Measurements from ENCODE around the gene ABL1. TPM values are rescaled to one million over a fixed set of nuclear protein-coding genes. Genes with fewer than 3 reads are reported as not detected.

ABL1 gene
- total and polyA plus RNA-seq, 2 of the 13 experiments (the other 11 are each of a cell fraction or from before 2014, with no cell fraction given), result 10.8 to 20.4 TPM

DNA sequence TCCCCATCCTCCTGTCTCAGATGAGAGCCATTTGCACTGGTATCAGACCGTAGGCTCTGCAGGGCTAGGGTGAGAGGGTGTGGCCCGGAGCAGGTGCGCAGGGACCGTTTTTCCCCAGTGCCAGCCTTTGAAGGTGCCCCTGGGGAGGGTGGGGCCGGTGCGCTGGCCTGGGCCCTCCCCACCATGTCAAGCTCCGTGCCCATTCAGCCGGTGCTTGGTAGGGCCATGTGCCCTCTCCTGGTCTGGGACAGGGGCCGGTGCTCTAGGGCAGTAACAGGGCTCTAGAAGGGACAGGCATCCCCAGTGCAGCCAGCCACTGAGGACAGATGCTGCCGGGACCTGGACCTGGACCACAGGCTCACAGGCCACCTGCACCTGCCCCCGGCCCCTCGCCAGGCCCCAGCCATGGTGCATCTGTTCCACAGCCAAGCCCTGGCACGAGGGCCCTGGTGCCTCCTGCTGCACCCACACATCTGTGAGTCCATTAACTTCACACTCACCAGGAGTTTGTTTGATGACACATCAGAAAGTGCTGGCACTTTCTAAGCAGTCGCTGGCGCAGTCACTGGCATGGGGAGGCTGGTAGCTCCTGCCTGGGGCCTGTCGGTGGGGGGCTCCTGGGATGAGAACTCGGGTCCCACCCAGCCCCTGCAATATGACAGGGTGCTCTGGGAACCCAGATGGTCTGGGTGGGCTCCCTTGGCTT is 66.6 kb downstream of the ABL1 start:
- no peak overlapping the region for H3K27ac ChIP-seq (ENCODE audit: extremely low read length, insufficient read depth, low read length)
- WGBS (ENCODE audit: low lambda C conversion rate), result 60% methylated on average over 4 of the region's 17 CpGs
- TF ChIP-seq TBX2 (CRISPR knock-in tag; IDR thresholded peaks at IDR 0.05; ENCODE audit: borderline replicate concordance) (no peak), ZNF331 (CRISPR knock-in tag; IDR thresholded peaks at IDR 0.05) (no peak), ZNF678 (CRISPR knock-in tag; IDR thresholded peaks at IDR 0.05) (no peak), PAF1 (CRISPR knock-in tag; IDR thresholded peaks at IDR 0.05) (no peak), NR2F1 (CRISPR knock-in tag; IDR thresholded peaks at IDR 0.05) (no peak), GABPA (IDR thresholded peaks at IDR 0.05; ENCODE audit: low read depth, low read length) (no peak), GABPA (CRISPR knock-in tag; IDR thresholded peaks at IDR 0.05; ENCODE audit: low read depth) (no peak), SOX6 (IDR thresholded peaks at IDR 0.05) (no peak), SOX6 (CRISPR knock-in tag; IDR thresholded peaks at IDR 0.05) (no peak), SUZ12 (IDR thresholded peaks at IDR 0.05; ENCODE audit: low read depth, low read length) (no peak)
- TF ChIP-seq, protein P1, sequence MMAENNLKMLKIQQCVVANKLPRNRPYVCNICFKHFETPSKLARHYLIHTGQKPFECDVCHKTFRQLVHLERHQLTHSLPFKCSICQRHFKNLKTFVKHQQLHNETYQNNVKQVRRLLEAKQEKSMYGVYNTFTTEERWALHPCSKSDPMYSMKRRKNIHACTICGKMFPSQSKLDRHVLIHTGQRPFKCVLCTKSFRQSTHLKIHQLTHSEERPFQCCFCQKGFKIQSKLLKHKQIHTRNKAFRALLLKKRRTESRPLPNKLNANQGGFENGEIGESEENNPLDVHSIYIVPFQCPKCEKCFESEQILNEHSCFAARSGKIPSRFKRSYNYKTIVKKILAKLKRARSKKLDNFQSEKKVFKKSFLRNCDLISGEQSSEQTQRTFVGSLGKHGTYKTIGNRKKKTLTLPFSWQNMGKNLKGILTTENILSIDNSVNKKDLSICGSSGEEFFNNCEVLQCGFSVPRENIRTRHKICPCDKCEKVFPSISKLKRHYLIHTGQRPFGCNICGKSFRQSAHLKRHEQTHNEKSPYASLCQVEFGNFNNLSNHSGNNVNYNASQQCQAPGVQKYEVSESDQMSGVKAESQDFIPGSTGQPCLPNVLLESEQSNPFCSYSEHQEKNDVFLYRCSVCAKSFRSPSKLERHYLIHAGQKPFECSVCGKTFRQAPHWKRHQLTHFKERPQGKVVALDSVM (CRISPR knock-in tag; IDR thresholded peaks at IDR 0.05), result no peak
- TF ChIP-seq, protein P2, sequence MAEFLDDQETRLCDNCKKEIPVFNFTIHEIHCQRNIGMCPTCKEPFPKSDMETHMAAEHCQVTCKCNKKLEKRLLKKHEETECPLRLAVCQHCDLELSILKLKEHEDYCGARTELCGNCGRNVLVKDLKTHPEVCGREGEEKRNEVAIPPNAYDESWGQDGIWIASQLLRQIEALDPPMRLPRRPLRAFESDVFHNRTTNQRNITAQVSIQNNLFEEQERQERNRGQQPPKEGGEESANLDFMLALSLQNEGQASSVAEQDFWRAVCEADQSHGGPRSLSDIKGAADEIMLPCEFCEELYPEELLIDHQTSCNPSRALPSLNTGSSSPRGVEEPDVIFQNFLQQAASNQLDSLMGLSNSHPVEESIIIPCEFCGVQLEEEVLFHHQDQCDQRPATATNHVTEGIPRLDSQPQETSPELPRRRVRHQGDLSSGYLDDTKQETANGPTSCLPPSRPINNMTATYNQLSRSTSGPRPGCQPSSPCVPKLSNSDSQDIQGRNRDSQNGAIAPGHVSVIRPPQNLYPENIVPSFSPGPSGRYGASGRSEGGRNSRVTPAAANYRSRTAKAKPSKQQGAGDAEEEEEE (CRISPR knock-in tag; IDR thresholded peaks at IDR 0.05; ENCODE audit: borderline replicate concordance), result no peak
- TF ChIP-seq, protein P3, sequence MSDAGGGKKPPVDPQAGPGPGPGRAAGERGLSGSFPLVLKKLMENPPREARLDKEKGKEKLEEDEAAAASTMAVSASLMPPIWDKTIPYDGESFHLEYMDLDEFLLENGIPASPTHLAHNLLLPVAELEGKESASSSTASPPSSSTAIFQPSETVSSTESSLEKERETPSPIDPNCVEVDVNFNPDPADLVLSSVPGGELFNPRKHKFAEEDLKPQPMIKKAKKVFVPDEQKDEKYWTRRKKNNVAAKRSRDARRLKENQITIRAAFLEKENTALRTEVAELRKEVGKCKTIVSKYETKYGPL (CRISPR knock-in tag; IDR thresholded peaks at IDR 0.05), result no peak
- no TSS peak for BruUV-seq (replicated peaks)
- ATAC-seq, result no peak
- no peak overlapping the region for H2AFZ ChIP-seq (ENCODE audit: low read length)
- in situ Hi-C loops (cut with HindIII; ENCODE audit: extremely low pct_ligation_motif_present, low pct_unique_long_range_greater_than_20kb) (no loop called here), intact Hi-C loops (cut with micrococcal nuclease; ENCODE audit: unreplicated experiment) (no loop called here)
- no peak overlapping the region for H3K4me2 ChIP-seq (ENCODE audit: low read depth, low read length)
- H3K9me3 ChIP-seq (ENCODE audit: low read length), result no peaks in the 10 kb centered on the region
- peaks cover 8% of the 10 kb centered on the region for H3K4me1 ChIP-seq (ENCODE audit: insufficient read depth, low read length)
- POLR2A ChIA-PET, result no interaction called here
- no peak for FAIRE-seq
- CTCF ChIA-PET (ENCODE audit: low intra/inter-chr PET ratio, low total read pairs), result no interaction called here
- no peaks in the 10 kb centered on the region for H4K20me1 ChIP-seq (ENCODE audit: insufficient read depth, low read length)
- H3K27me3 ChIP-seq (ENCODE audit: control insufficient read depth in 1 of 2, insufficient read depth in 2 of 2, low read length in 2 of 2), result peaks cover 37 to 94% of the 10 kb centered on the region in 2 experiments; a peak in 4 of 5 replicates
- H3K36me3 ChIP-seq (replicated peaks in 1 of 2; ENCODE audit: control insufficient read depth in 1 of 2, insufficient read depth in 2 of 2, low read length in 2 of 2), result no peaks in the 10 kb centered on the region; a peak in 1 of 5 replicates
- no peaks in the 10 kb centered on the region for H3K79me2 ChIP-seq (ENCODE audit: insufficient read depth, low read length)
- no peak overlapping the region for H3K9ac ChIP-seq (ENCODE audit: insufficient read depth, low read depth, low read length)
- no peak for DNase-seq (ENCODE audit: low spot score)
- H3K4me3 ChIP-seq (replicated peaks in 1 of 3; ENCODE audit: insufficient read depth in 1 of 3, low read depth in 2 of 3, low read length in 3 of 3), result no peak overlapping the region

Measured in HepG2 (cell line).